ENCODE results near the gene SLC19A1.
"Not testable (repeated sequence)": the region's sequence is repeated elsewhere in the genome, so short reads cannot be mapped to it uniquely, and the experiment has no call there.

The SLC19A1 gene

GRCh38 chr21:45572783-45573451, 30.7 kb upstream of the SLC19A1 start:
- no peak for DNase-seq (ENCODE audit: low read depth in 2 of 2)
- no peak overlapping the region for H3K4me3 ChIP-seq (replicated peaks in 1 of 2; ENCODE audit: low read depth in 2 of 2, low read length in 2 of 2)
- TF ChIP-seq, protein P1, sequence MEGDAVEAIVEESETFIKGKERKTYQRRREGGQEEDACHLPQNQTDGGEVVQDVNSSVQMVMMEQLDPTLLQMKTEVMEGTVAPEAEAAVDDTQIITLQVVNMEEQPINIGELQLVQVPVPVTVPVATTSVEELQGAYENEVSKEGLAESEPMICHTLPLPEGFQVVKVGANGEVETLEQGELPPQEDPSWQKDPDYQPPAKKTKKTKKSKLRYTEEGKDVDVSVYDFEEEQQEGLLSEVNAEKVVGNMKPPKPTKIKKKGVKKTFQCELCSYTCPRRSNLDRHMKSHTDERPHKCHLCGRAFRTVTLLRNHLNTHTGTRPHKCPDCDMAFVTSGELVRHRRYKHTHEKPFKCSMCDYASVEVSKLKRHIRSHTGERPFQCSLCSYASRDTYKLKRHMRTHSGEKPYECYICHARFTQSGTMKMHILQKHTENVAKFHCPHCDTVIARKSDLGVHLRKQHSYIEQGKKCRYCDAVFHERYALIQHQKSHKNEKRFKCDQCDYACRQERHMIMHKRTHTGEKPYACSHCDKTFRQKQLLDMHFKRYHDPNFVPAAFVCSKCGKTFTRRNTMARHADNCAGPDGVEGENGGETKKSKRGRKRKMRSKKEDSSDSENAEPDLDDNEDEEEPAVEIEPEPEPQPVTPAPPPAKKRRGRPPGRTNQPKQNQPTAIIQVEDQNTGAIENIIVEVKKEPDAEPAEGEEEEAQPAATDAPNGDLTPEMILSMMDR (IDR thresholded peaks at IDR 0.05; ENCODE audit: low read depth, low read length): no peak

DNA sequence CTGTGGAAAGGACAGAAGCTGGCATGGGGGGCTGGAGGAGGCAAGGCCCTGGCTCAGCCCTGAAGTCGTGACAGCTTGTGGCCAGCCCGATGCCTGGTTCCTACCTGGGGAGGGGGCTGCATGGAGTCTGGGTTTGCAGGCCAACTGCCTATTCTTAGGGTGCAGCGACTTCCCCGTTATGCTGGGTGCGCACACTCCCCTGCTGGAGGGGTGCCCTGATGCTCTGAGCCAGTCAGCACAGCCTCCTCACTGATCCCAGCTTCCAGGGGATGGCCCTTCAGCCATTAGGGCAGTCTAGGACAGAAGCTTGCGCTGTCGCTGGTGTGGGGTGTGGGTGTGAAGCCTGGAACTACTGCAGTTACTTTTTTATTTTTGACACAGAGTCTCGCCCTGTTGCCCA, 30.0 kb upstream of the SLC19A1 start:
- DNase-seq (ENCODE audit: low read depth in 2 of 2): no peak
- H3K4me3 ChIP-seq (replicated peaks in 1 of 2; ENCODE audit: low read depth in 2 of 2, low read length in 2 of 2): no peak overlapping the region
- TF ChIP-seq, protein P1 (IDR thresholded peaks at IDR 0.05; ENCODE audit: low read depth, low read length): no peak

DNA sequence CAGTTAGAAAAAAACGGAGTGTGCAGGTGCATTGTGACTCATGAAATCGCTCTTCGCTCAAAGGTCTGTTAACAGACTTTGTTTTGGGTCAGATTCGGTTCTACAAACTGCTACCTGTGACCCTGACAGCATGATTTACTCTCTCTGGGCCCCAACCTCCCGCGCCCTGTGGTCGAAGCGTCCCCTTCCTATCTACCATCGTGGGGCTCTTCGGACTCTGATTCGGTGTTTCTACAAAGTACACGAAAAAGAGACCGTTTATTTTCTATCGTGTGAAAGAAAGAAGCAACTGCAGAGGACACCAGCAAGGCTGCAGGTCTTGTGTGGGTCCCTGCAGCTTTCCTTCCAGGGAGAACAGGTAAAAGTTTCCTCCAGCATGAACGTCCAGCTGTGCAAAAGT, 29.4 kb upstream of the SLC19A1 start:
- TF ChIP-seq, protein P1 (IDR thresholded peaks at IDR 0.05; ENCODE audit: low read depth, low read length): no peak
- H3K4me3 ChIP-seq (replicated peaks in 1 of 2; ENCODE audit: low read depth in 2 of 2, low read length in 2 of 2): no peak overlapping the region

DNA sequence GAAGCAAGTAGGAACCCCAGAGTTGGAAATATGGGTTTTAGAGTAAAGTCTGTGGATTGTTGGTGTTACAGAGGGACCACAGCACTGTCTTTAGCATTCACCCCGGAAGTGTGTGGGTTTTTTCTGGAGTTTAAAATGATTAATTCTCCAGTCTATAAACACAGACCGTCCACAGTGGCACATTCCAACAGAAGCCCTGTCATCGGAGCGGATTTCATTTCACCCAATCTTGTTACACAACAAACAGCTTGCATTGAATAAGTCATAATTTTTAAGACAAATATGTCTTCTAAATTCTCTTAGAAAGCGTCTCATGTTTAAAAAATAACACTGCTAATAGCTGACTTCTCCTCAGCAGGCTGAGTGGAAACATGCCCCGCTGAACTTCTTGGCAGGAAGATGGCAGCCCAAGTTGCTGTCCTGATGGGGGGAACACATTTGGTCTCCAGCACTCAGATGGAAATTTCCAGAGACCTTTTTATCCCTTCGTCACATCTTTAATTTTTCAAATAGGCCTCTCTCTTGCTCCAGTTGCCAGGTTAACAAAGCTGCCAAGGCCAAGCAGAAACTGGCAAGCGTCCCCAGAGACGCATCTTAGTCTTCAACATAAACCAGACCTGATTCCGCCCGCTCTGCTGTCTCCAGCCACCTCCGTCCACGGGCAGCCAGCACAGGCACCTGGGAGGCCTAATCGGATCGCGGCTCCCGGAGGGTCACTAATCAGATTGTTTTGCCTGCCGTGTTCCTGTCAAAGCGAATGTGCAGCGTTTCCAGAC, 28.8 kb upstream of the SLC19A1 start:
- peak in 1 of 2 donors; percentile 49 for DNase-seq (ENCODE audit: low read depth in 2 of 2)
- TF ChIP-seq, protein P1 (IDR thresholded peaks at IDR 0.05; ENCODE audit: low read depth, low read length): no peak
- H3K4me3 ChIP-seq (replicated peaks in 1 of 2; ENCODE audit: low read depth in 2 of 2, low read length in 2 of 2): no peak overlapping the region

More for the DNA sequence above, 29.4 kb upstream of the SLC19A1 start:
- no peak for DNase-seq (ENCODE audit: low read depth in 2 of 2)

GRCh38 chr21:45570071-45570470, 27.8 kb upstream of the SLC19A1 start:
- TF ChIP-seq, protein P1 (IDR thresholded peaks at IDR 0.05; ENCODE audit: low read depth, low read length): no peak
- DNase-seq (ENCODE audit: low read depth in 2 of 2): no peak
- H3K4me3 ChIP-seq (replicated peaks in 1 of 2; ENCODE audit: low read depth in 2 of 2, low read length in 2 of 2): no peak overlapping the region

DNA sequence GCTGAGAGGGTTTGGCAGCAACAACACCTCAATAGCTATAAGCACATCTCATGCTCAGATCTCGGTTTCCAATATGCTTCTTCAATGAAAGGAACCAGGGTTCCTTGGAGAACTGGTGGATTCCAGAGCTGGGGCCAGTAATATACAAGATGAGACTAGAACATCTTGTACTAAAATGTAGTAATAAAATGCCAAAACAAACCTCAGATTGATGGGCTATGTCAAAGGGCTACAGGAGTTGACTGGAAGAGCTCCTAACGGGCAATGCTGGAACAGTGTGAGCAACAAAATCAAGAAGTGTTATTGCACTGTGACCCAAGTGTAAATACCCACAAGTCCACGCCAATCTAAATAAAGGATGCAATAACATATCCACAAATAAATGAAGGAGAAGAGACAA, 26.1 kb upstream of the SLC19A1 start:
- DNase-seq (ENCODE audit: low read depth in 2 of 2): no peak
- TF ChIP-seq, protein P1 (IDR thresholded peaks at IDR 0.05; ENCODE audit: low read depth, low read length): no peak
- no peak overlapping the region for H3K4me3 ChIP-seq (replicated peaks in 1 of 2; ENCODE audit: low read depth in 2 of 2, low read length in 2 of 2)

GRCh38 chr21:45564137-45564536, 21.9 kb upstream of the SLC19A1 start:
- DNase-seq (ENCODE audit: low read depth in 2 of 2); H3K4me3 ChIP-seq (replicated peaks in 1 of 2; ENCODE audit: low read depth in 2 of 2, low read length in 2 of 2): not testable (repeated sequence)
